Activated CD8-positive, alpha-beta T cell treated with anti-CD3 and anti-CD28 coated beads, Interleukin-2, amount 10 ng/mL, durations not matched to agents 7 days and 5 days (primary cell): ENCODE results near the gene SSBP1. TPM values are rescaled to one million over a fixed set of nuclear protein-coding genes. Genes with fewer than 3 reads are reported as not detected.
"Not testable (repeated sequence)": the region's sequence is repeated elsewhere in the genome, so short reads cannot be mapped to it uniquely, and the experiment has no call there.

Experiments
- ATAC-seq: fragments of 150-1000 bp; cut with Tn5 transposase; one replicate; pipeline ENCODE4 v1.10.0; 2021; ENCODE audit warnings: moderate library complexity
- CTCF ChIA-PET: fragments of 350-600 bp; sonication (Branson Sonifier 250); formaldehyde crosslinking; loops from one replicate; lab custom pipeline; 2021; ENCODE audit warnings: antibody characterized with exemption; lab: Charles Lee
- POLR2A ChIA-PET: fragments of 350-600 bp; sonication (Branson Sonifier 250); formaldehyde crosslinking; loops from one replicate; lab custom pipeline; 2021; ENCODE audit warnings: antibody characterized with exemption; lab: Charles Lee
- DNase-seq: peaks from one replicate; pipeline ENCODE4 v3.0.0-alpha.2; 2020
- H3K27ac Mint-ChIP-seq: one replicate; pipeline ENCODE4 v1.8.0; 2021; ENCODE audit warnings: mild to moderate bottlenecking, mixed read lengths
- H3K27me3 Mint-ChIP-seq: one replicate; pipeline ENCODE4 v1.8.0; 2021; ENCODE audit warnings: low read depth, mixed read lengths
- H3K36me3 Mint-ChIP-seq: one replicate; pipeline ENCODE4 v1.8.0; 2021; ENCODE audit warnings: low read depth, mixed read lengths
- H3K4me1 Mint-ChIP-seq: one replicate; pipeline ENCODE4 v1.8.0; 2021; ENCODE audit warnings: low read depth, mixed read lengths
- H3K4me3 Mint-ChIP-seq: one replicate; pipeline ENCODE4 v1.8.0; 2021; ENCODE audit warnings: mild to moderate bottlenecking, mixed read lengths
- H3K9me3 Mint-ChIP-seq: one replicate; pipeline ENCODE4 v1.8.0; 2022; ENCODE audit warnings: mixed read lengths; ENCODE audit not compliant: insufficient read depth
- total RNA-seq, 2 experiments: library from RNA; stranded (reverse); gene quantifications; one replicate each; pipeline ENCODE4 v1.2.3, GENCODE V29; 2021

SSBP1 gene
- total RNA-seq, 2 experiments from 2014 or later = 138 to 140 TPM

GRCh38 chr7:141737118-141737835 lies 881 bp upstream of the SSBP1 start:
- Mint-ChIP-seq H3K27me3 (no peaks in the 10 kb centered on the region), H3K27ac (peak overlapping the region; percentile 99), H3K4me1 (peaks cover 31% of the 10 kb centered on the region), H3K9me3 (no peaks in the 10 kb centered on the region), H3K4me3 (peak overlapping the region; percentile 94), H3K36me3 (peaks cover 27% of the 10 kb centered on the region)
- CTCF ChIA-PET = interaction anchor here (0.7 to 11.7 kb wide), 30 partner anchors 9 to 1652 kb away, joined by 3 to 187 read pairs (median 6); partner anchors contain the start of genes AGK, DENND11, MRPS33 and WEE2
- ATAC-seq = no peak
- POLR2A ChIA-PET = interaction anchor here (0.8 to 5.9 kb wide), 12 partner anchors 12 to 187 kb away, joined by 3 to 40 read pairs (median 5); partner anchors contain the start of gene DENND11
- peak; percentile 24 for DNase-seq

- peak overlapping the region; percentile 94 for H3K4me3 Mint-ChIP-seq
- POLR2A ChIA-PET = interaction anchor here (0.6 to 5.9 kb wide), 9 partner anchors 10 to 726 kb away, joined by 3 to 40 read pairs (median 5); partner anchors contain the start of genes DENND11 and MRPS33
- no peaks in the 10 kb centered on the region for H3K9me3 Mint-ChIP-seq
- no peaks in the 10 kb centered on the region for H3K27me3 Mint-ChIP-seq
- no peak for ATAC-seq
- DNase-seq = no peak
- CTCF ChIA-PET = interaction anchor here (0.7 to 11.7 kb wide), 30 partner anchors 9 to 927 kb away, joined by 3 to 187 read pairs (median 5); partner anchors contain the start of genes AGK, DENND11, MRPS33 and WEE2
- peaks cover 39% of the 10 kb centered on the region for H3K36me3 Mint-ChIP-seq
- H3K4me1 Mint-ChIP-seq = peaks cover 31% of the 10 kb centered on the region
- peak overlapping the region; percentile 99 for H3K27ac Mint-ChIP-seq
Measured at GRCh38 chr7:141738592-141739013, 445 bp downstream of the SSBP1 start.

GRCh38 chr7:141739250-141739649 lies 1.1 kb downstream of the SSBP1 start:
- peaks cover 31% of the 10 kb centered on the region for H3K4me1 Mint-ChIP-seq

GRCh38 chr7:141742229-141742628 lies 4.1 kb downstream of the SSBP1 start:
- ChIA-PET POLR2A (no interaction called here), CTCF (interaction anchor here (11.7 kb wide), 1 partner anchor 87 kb away, joined by 187 read pairs; no protein-coding TSS in a partner anchor)
- DNase-seq (no peak), ATAC-seq (no peak)
- Mint-ChIP-seq H3K27ac (no peak overlapping the region), H3K4me3 (no peak overlapping the region), H3K4me1 (peaks cover 27% of the 10 kb centered on the region), H3K27me3 (no peaks in the 10 kb centered on the region), H3K9me3 (no peaks in the 10 kb centered on the region), H3K36me3 (peaks cover 63% of the 10 kb centered on the region)

More at GRCh38 chr7:141739250-141739649, 1.1 kb downstream of the SSBP1 start:
- H3K9me3 Mint-ChIP-seq = no peaks in the 10 kb centered on the region
- ATAC-seq = no peak
- no peak for DNase-seq
- peak overlapping the region; percentile 56 for H3K27ac Mint-ChIP-seq
- CTCF ChIA-PET = interaction anchor here (0.6 to 11.7 kb wide), 17 partner anchors 9 to 1518 kb away, joined by 3 to 187 read pairs (median 7); partner anchors contain the start of genes AGK, DENND11, MRPS33 and WEE2
- H3K4me3 Mint-ChIP-seq = peak overlapping the region; percentile 94
- POLR2A ChIA-PET = interaction anchor here (0.6 to 5.9 kb wide), 5 partner anchors 22 to 726 kb away, joined by 3 to 40 read pairs (median 3); partner anchors contain the start of gene DENND11
- no peaks in the 10 kb centered on the region for H3K27me3 Mint-ChIP-seq
- H3K36me3 Mint-ChIP-seq = peaks cover 46% of the 10 kb centered on the region

- ChIA-PET CTCF (no interaction called here), POLR2A (no interaction called here)
- no peak overlapping the region for H3K4me3 Mint-ChIP-seq
- no peak overlapping the region for H3K27ac Mint-ChIP-seq
- no peaks in the 10 kb centered on the region for H3K9me3 Mint-ChIP-seq
- no peaks in the 10 kb centered on the region for H3K27me3 Mint-ChIP-seq
- peaks cover 23% of the 10 kb centered on the region for H3K4me1 Mint-ChIP-seq
- no peak for ATAC-seq
- peaks cover 70% of the 10 kb centered on the region for H3K36me3 Mint-ChIP-seq
- DNase-seq = no peak
Measured at GRCh38 chr7:141744131-141744530, 6.0 kb downstream of the SSBP1 start.

GRCh38 chr7:141748396-141748795 lies 10.2 kb downstream of the SSBP1 start:
- POLR2A ChIA-PET = interaction anchor here (1.0 kb wide), 1 partner anchor 10 kb away, joined by 3 read pairs; the partner anchor contains the start of gene SSBP1

GRCh38 chr7:141751904-141752303 lies 13.7 kb downstream of the SSBP1 start:
- H3K27ac Mint-ChIP-seq, H3K27me3 Mint-ChIP-seq, DNase-seq, ATAC-seq, H3K4me3 Mint-ChIP-seq, POLR2A ChIA-PET, H3K4me1 Mint-ChIP-seq: not testable (repeated sequence)
- Mint-ChIP-seq H3K9me3 (peaks cover 24% of the 10 kb centered on the region), H3K36me3 (peaks cover 73% of the 10 kb centered on the region)
- CTCF ChIA-PET = interaction anchor here (0.8 kb wide), 1 partner anchor 14 kb away, joined by 4 read pairs; the partner anchor contains the start of gene SSBP1

More at GRCh38 chr7:141748396-141748795, 10.2 kb downstream of the SSBP1 start:
- no peak for DNase-seq
- H3K4me3 Mint-ChIP-seq = no peak overlapping the region
- peaks cover 24% of the 10 kb centered on the region for H3K9me3 Mint-ChIP-seq
- CTCF ChIA-PET = interaction anchor here (1.2 kb wide), 2 partner anchors 9 to 94 kb away, joined by 3 read pairs; no protein-coding TSS in a partner anchor
- peaks cover 77% of the 10 kb centered on the region for H3K36me3 Mint-ChIP-seq
- no peak overlapping the region for H3K27ac Mint-ChIP-seq
- ATAC-seq = no peak
- no peaks in the 10 kb centered on the region for H3K27me3 Mint-ChIP-seq
- H3K4me1 Mint-ChIP-seq = no peaks in the 10 kb centered on the region

GRCh38 chr7:141752634-141753033 lies 14.5 kb downstream of the SSBP1 start:
- no peak overlapping the region for H3K4me3 Mint-ChIP-seq
- no peaks in the 10 kb centered on the region for H3K27me3 Mint-ChIP-seq
- DNase-seq (no peak), ATAC-seq (no peak)
- POLR2A ChIA-PET = no interaction called here
- H3K9me3 Mint-ChIP-seq = peaks cover 24% of the 10 kb centered on the region
- no peak overlapping the region for H3K27ac Mint-ChIP-seq
- H3K4me1 Mint-ChIP-seq = no peaks in the 10 kb centered on the region
- peaks cover 76% of the 10 kb centered on the region for H3K36me3 Mint-ChIP-seq
- CTCF ChIA-PET = interaction anchor here (0.8 kb wide), 1 partner anchor 15 kb away, joined by 4 read pairs; the partner anchor contains the start of gene SSBP1

GRCh38 chr7:141754939-141755338 lies 16.8 kb downstream of the SSBP1 start:
- H3K4me1 Mint-ChIP-seq = no peaks in the 10 kb centered on the region
- DNase-seq (peak; percentile 24), ATAC-seq (no peak)
- H3K4me3 Mint-ChIP-seq = no peak overlapping the region
- H3K27me3 Mint-ChIP-seq = no peaks in the 10 kb centered on the region
- ChIA-PET POLR2A (no interaction called here), CTCF (interaction anchor here (0.6 to 4.0 kb wide), 4 partner anchors 17 to 107 kb away, joined by 3 to 14 read pairs (median 5); partner anchors contain the start of gene SSBP1)
- H3K9me3 Mint-ChIP-seq = peaks cover 22% of the 10 kb centered on the region
- H3K36me3 Mint-ChIP-seq = peaks cover 75% of the 10 kb centered on the region
- no peak overlapping the region for H3K27ac Mint-ChIP-seq

- Mint-ChIP-seq H3K27me3 (no peaks in the 10 kb centered on the region), H3K27ac (no peak within 1 kb of the TSS), H3K9me3 (no peaks in the 10 kb centered on the region), H3K36me3 (peaks cover 27% of the 10 kb centered on the region), H3K4me1 (no peaks in the 10 kb centered on the region), H3K4me3 (no peak within 1 kb of the TSS)
- no peak for ATAC-seq
- no peak for DNase-seq
- ChIA-PET POLR2A (no interaction called here), CTCF (interaction anchor here (0.9 to 1.6 kb wide), 3 partner anchors 26 to 212 kb away, joined by 3 to 5 read pairs (median 5); partner anchors contain the start of gene SSBP1)
Measured at GRCh38 chr7:141763797-141764196, 25.6 kb downstream of the SSBP1 start, which contains the start of gene TAS2R3. Gene TAS2R3 (plus strand): TSS chr7:141764097. CDS start chr7:141764159, 62 bp downstream.

- H3K4me3 Mint-ChIP-seq, H3K9me3 Mint-ChIP-seq, ATAC-seq, CTCF ChIA-PET, H3K27ac Mint-ChIP-seq, H3K27me3 Mint-ChIP-seq, DNase-seq, H3K4me1 Mint-ChIP-seq, POLR2A ChIA-PET: not testable (repeated sequence)
- H3K36me3 Mint-ChIP-seq = peaks cover 25% of the 10 kb centered on the region
Measured at GRCh38 chr7:141770083-141770583, 32.0 kb downstream of the SSBP1 start.
